HG03439 (cell line): ENCODE measurements around the gene TSPEAR.
"Not testable (repeated sequence)": the region's sequence is repeated elsewhere in the genome, so short reads cannot be mapped to it uniquely, and the experiment has no call there.

ENCODE experiments used
- ATAC-seq: cut with Tn5 transposase; IDR thresholded peaks from one replicate; pipeline ENCODE4 v1.9.1; 2021; ENCODE audit warnings: mild to moderate bottlenecking, moderate library complexity; ENCODE audit not compliant: unreplicated experiment

Gene TSPEAR

DNA sequence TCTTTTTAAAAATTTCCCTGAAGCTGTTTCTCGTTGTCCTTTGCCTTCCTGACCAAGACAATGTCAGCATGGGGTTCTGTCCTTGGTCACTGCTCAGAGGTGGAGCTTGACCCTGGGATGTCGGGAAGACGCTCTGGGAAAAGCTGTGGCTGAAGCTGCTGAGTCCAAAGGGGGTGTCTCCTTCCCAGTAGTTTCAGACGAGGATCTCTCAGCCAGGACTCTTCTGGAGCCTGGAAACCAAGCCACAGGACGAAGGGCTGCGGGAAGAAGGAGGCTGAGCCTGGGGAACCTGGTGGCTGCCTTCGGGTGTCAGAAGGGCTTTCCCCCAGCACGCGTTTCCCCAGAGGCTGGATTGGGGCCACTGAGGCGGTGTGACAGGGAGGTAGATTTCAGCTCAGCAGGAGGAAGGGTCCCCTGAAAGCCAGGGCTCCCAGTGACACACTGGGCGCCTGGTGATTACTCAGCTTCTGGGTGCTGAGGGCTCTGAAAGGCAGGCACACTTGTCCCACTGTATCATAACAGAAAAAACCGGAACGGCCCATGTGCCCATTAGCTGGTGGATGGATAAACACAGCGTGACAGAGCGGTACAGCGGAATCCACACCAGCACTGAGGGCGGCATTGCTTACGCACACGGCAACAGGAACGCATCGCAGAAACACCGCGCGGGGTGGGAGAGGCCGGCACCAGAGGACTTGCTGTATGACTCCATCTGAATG lies 24.4 kb downstream of the TSPEAR start:
- ATAC-seq = no peak

DNA sequence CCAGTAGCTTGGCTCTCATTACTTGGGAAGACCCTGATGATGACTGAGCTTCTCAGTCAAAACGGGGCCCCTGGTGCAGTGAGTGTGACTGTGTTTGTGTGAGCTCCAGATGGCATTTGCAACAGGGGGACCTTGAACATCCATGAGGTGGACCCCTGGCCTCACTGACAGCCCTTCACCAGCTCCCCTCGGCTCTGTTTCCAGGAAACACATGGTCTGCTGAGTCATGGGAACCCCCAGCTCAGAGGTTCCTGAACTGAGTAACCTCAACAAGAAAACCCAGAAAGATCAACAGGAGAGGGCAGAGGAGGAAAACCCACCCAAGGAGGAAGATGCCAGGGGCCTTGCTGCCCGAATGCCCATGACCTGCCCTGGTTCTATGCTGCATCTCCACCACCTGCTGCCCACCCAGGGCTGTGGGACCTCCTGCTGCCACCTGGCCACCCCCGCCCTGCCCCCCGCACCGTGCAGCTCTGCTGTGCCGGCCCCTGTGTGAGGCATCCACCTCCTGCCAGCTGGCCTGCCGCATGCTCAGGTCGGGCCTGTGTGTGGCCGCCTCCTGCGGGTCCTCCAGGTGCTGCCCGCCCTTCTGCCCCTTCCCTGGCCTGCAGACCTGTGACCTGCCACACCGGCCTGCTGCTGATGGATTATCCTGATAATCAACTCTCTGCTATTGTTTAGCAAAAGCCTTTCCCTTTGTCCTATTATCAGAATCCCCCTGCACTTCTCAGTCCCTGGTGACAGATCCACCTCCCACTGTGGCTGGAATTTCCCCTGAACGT lies 25.2 kb downstream of the TSPEAR start:
- ATAC-seq = no peak

DNA sequence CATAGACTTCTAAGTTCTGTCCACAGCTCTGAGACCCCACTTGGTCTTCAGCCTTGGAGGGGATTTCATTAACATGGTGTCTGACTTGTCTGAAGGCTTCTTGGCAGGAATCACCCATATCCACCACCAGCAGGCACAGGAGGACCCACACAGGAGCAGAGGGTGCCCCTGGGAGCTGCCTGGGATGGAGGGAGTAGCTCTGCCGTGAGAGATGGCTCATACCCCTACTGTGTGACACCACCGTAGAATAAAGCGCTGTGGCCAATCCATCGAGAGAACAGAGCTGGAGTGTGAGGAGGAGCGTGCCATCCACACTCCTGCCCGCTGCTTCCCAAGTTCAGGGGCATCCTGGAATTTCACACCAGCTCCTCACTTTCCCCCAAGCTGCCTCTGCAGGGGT lies 26.3 kb downstream of the TSPEAR start:
- not testable (repeated sequence) for ATAC-seq

DNA sequence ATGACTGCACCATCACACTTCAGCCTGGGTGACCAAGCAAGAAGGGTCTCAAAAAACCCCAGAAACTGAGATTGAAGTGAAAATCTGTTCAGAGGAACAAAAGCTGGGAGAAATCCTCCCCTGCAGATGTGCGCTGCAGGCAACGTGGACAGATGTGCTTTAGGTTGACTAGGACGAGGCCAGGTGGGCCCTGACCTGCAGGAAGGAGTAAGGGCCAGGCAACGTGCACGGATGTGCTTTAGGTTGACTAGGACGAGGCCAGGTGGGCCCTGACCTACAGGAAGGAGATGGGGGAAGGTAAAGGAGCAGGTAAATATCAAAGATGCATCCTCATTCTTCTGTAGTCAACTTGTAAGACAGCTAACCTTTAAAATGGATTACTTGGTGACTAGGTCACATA lies 26.9 kb downstream of the TSPEAR start:
- ATAC-seq = no peak

DNA sequence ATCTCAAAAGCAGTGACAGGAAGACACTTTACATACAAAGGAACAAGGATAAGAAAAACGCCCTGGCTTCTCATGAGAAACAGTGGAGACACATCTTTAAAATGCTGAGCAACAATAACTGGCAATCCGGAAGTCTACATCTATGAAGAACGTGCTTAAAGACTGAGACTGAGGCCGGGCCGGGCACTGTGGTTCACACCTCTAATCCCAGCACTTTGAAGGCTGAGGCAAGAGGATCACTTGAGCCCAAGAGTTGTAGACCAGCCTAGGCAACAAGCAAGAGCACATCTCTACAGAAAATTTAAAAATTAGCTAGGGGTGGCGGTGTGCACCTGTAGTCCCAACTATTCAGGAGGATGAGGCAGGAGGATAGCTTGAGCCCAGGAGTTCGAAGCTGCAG lies 27.3 kb downstream of the TSPEAR start:
- no peak for ATAC-seq

DNA sequence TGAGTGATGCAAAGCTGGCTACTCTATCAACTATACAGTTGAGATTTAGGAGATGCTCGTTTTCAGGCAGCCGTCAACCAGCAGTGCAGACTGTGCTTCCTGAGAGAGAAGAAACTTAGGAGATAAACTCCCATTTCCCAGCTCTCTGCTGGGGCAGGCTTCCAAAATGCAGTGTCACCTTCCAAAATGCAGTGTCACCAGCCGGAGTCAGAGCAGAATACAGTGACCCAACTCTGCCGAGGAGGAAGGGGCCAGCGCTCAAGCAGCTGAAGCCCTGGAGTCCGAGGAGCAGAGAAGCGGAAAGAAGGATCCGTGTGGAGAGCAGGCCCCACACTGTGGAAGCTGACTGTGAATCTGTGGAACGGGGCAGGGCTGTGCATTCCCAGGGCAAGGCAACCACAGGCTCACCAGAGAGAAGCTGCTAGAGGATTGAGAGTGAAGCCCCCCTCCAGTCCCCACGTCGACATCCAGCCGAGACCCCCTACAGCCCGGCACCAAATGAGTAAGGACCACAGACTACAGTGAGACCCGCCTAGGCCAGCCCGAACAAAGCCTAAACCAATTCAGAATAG lies 28.7 kb downstream of the TSPEAR start:
- ATAC-seq = no peak

DNA sequence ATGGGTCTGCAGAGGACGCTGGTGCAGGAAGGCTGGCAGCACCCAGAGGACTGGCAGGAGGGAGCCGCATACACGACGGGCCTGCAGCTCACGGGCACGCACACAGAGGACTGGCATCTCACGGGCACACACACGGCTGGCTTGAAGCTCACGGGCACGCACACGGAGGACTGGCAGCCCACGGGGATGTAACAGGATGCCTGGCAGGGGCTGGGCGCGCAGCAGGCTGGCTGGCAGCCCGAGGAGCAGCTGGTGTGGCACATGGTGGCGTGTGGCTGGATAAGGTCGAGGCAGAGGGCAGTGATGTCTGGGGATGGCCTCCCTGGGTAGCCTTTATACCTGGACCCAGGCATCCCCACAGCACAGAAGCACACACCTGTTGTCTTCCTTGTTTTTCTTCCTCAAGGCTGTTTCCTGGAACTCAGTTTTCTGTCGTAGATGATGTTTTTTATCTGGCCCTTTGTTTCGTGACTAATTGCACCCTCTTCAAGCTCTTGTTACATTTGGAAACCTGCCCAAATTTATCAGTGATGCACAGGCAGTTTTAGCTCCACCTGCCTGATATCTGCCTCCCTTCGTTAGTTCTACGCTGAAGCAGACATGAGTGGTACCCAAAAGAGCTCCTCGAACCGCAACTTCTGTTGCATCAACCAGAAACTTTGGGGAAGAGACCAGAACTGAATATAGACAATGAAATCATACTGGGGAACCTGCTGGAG lies 29.4 kb downstream of the TSPEAR start, which contains the start of gene KRTAP12-1:
Gene KRTAP12-1 (minus strand): TSS at position 303 of the 719 bp plus-strand sequence. CDS start 40 bp downstream, at position 263.
- no peak for ATAC-seq

DNA sequence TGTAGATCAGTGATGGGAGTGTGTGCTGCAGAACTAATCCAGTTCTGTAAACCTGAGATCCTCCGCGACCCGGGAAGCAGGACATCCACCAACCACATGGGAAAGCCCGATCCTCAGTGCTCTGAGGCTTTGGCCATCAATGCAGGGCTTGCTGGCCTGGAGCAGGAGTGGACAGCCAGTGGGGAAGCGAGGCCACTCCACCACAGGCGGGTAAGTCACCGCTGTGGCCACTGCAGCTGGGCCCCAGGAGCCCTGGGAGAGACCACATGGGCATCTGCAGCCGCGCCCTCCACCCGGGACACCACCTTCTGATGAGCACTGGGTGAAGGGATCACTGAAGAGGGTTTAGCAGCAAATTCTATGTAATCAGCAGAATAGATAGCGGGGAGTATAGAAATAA lies 30.2 kb downstream of the TSPEAR start:
- ATAC-seq = no peak

DNA sequence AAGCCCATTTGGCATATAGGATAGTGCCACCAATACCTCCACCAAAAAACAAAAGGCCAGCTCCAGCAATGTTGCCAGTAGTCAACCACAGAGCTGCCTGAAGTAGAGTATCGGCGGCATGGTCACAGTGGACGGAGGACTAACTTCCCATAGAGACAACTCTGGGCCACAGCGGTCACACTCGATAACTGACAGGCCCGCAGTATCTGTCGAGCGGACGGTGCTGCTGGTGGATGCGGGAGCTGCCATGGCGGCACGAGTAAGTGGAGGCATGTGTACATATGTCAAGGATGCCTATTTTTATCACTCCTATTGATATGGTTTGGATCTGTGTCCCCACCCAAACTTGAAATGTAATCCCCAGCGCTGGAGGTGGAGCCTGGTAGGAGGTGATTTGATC lies 33.5 kb downstream of the TSPEAR start:
- no peak for ATAC-seq

DNA sequence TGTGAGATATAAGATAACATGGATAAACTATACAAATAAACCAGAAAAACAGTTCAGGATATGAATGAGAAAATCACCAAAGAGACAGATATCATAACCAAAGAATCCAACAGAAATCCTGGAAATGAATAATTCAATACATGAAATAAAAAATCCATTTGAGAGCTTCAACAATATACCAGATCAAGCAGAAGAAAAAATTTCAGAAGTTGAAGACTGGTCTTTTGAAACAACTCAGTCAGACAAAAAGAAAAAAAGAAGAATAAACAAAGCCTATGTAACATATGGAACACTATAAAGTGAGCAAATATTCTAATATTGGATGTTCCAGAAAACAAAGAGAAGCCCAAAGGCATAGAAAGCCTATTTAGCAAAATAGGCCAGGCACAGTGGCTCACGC lies 39.5 kb downstream of the TSPEAR start:
- ATAC-seq = no peak

DNA sequence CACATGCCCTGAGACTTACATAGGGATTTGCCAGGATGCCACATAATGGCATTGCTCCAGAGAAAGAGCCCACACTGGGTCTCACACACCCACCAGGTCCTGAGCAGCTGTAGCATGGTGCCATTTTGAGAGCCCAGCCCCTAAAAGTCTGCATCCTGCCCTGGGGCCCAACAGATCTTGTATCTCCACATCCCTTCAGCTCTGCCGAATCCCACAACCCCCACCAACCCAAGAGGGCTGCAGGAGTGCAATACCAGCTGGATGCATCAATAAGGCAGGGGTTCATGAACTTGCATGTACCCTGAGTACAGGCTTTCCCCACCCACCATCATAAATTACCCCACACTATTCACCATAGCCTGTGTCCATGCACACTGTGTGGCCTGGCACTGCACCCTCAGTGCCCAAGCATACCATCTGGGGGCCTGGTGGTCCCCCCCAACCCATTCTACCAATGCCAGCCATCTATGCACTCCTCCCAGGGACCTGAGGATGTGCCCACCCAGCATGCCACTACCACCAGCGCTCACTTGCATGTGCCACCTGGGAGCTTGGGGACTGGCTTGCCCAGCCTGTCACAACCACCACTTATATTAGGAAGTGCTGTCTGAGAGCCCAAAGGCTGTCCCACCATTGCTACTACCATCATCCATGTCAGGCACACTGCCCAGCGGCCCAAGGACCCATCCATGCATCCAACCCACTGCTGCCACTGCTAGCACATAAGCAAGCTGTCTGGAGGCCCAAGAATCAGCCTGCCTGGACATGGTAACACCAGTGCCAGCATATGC lies 40.5 kb downstream of the TSPEAR start:
- no peak for ATAC-seq

DNA sequence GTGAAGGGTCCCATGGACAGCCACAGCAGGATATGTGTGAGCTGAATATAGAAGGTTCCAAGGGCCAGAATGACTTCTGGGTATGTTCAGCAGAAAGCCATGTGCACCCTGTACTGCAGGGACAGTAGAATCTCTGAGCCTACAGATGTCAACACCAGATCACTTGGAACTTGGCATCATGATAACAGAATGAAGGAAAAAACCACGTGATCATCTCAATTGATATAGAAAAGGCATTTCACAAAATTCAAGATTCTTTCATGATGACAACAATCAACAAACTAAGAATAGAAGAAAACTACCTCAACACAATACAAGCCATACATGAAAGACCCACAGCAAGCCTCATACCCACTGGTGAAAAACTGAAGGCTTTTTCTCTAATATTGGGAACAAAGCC lies 43.8 kb downstream of the TSPEAR start:
- ATAC-seq = no peak

DNA sequence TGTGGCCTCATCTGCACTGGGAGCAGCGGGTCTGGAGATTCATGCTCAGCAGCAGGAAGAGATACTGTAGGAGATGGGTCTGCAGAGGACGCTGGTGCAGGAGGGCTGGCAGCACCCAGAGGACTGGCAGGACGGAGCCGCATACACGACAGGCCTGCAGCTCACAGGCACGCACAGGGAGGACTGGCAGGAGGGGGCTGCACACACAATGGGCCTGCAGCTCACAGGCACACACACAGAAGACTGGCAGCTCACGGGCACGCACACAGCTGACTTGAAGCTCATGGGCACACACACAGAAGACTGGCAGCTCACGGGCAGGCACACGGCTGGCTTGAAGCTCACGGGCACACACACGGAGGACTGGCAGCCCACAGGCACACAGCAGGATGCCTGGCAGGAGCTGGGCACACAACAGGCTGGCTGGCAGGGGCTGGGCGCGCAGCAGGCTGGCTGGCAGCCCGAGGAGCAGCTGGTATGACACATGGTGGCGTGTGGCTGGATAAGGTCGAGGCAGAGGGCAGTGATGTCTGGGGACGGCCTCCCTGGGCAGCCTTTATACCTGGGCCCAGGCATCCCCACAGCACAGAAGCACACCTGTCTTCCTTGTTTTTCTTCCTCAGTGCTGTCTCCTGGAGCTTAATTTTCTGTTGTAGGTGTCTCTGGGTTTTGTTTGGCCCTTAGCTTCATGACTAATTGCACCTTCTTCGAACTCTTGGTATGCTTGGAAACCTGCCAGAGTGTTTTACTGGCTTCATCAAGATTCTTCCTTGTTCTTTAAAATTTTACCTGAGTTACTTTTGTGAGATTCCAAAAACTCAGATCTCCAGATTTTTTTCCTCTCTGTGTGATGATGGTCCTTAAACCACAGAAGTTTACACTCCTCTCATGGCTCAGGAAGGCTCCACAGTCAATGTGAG lies 44.7 kb downstream of the TSPEAR start, which contains the start of gene KRTAP12-2:
Gene KRTAP12-2 (minus strand): TSS at position 527 of the 920 bp plus-strand sequence. CDS start 41 bp downstream, at position 486.
- no peak for ATAC-seq

DNA sequence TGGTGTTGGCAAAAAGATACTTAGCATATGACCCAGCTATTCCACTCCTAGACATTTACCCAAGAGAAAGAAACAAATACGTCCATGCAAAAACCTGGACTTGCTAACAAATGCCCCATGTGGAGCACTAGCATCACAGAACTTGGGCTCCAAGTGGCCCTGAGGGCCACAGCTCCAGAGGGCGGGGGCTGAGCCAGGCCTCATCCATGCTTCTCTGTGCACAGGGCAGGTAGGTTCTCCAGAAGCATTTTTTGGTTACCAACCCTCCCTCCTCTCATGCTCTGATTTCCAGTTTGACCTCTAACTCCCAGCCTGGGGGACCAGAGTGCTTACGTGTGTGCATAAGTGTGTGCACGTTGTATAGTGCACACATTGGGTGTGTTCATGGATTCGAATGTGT lies 46.7 kb downstream of the TSPEAR start:
- ATAC-seq = no peak

DNA sequence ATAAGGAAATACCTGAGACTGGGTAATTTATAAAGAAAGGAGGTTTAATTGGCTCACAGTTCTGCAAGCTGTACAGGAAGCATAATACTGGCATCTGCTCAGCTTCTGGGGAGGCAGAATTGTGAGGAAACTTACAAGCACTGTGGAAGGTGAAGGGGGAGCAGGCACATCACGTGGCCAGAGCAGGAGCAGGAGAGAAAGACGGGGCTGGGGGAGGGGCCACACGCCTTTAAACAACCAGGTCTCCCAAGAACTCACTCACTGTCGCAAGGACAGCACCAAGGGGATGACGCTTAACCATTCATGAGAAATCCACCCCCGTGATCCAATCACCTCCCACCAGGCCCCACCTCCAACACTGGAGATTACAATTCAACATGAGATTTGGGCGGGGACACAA lies 49.8 kb downstream of the TSPEAR start:
- ATAC-seq = not testable (repeated sequence)

DNA sequence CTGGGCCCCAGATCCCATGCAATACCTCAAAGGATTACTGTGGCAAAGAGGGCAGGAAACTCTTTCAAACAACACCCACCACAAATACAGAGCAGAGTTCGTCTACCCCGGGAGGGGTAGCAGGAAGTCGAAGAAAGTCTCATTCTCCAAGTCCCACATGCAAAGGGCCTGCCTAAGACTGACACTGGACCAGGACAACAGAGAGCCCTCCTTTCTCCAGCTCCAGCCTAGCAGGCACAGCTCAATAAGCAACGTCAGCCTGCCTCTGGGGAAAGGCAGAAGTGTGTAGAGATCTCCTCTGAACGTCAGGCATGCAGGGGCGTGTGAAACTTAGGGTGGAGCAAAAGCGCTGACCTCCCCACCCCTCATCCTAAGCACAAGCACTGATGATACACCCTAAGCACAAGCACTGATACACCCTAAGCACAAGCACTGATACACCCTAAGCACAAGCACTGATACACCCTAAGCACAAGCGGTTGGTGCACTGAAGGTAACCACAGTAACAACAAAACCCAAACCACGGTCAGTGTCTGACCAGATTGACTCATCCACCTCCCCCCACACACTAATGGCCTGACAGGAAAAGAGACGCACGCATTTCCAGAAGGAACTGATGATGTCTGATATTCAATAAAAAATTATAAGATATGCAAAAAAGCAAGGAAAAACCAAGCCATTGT lies 52.3 kb downstream of the TSPEAR start:
- ATAC-seq = no peak

DNA sequence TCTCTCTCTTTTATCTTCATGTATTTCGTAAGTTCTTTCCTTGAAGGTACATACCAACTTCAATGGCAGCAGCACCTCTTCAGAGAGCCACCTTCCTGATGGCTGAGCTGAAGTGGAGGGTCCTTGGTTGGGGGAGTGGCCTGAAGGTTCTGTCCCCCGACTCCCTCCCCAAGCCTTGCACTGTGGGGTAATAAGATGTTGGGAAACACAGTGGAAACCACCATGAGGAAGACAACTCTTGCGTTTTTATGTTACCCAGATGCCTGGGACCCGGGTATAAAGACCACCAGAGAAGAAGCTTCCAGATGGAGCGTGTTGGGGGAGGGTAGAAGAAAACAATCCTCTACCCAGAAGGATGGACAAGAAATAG lies 52.8 kb downstream of the TSPEAR start:
- ATAC-seq = no peak

DNA sequence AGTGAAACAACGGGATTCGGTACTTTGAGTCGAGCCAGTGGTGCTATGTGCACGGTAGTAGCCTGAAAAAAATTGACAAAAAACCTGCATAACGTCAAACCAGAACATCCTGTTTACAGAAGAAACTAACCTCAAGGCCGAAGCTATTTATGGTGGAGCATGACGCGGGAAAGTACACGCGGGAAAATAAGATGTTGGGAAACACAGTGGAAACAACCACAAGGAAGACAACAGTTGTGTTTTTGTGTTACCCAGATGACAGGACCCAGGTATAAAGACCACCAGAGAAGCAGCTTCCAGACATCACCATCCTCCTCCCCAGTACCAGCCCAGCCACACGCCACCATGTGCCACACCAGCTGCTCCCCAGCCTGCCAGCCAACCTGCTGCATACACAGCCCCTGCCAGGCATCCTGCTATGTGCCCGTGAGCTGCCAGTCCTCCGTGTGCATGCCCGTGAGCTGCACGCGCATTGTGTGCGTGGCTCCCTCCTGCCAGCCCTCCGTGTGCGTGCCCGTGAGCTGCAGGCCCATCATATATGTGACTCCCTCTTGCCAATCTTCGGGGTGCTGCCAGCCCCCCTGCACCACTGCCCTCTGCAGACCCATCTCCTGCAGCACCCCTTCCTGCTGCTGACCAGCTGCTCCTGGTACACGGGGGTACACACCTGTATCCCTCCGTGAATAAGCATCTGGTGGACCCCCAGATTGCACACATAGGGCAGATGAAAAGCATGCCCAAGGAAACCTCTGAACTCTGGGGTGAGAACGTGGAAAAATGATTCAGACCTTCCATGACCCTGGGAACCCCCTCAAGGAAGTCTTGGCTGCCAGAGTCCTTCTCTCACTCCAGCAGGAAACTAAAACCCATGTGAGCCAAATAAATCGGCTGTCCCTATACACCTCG lies 53.5 kb downstream of the TSPEAR start, which contains the start of gene KRTAP12-3:
Gene KRTAP12-3 (plus strand): TSS at position 298 of the 906 bp plus-strand sequence. CDS start 48 bp downstream, at position 346.
- no peak for ATAC-seq
